ENCODE measurements around the gene ITGA1.
"Not testable (repeated sequence)": the region's sequence is repeated elsewhere in the genome, so short reads cannot be mapped to it uniquely, and the experiment has no call there.

Gene ITGA1

GRCh38 chr5:52799358-52799982, 11.8 kb downstream of the ITGA1 start:
- no peak for FAIRE-seq
- DNase-seq (ENCODE audit: extremely low spot score, insufficient read length, low read depth): no peak

- FAIRE-seq (peak; percentile 96), DNase-seq (ENCODE audit: extremely low spot score, insufficient read length, low read depth) (peak; percentile 88)
Measured at GRCh38 chr5:52799983-52800393, 12.3 kb downstream of the ITGA1 start.

GRCh38 chr5:52800394-52801213, 12.9 kb downstream of the ITGA1 start:
- DNase-seq (ENCODE audit: extremely low spot score, insufficient read length, low read depth) (no peak), FAIRE-seq (peak; percentile 21)

GRCh38 chr5:52801329-52801728, 13.6 kb downstream of the ITGA1 start:
- DNase-seq (ENCODE audit: extremely low spot score, insufficient read length, low read depth) (no peak), FAIRE-seq (no peak)

GRCh38 chr5:52802272-52802973, 14.7 kb downstream of the ITGA1 start:
- DNase-seq (ENCODE audit: extremely low spot score, insufficient read length, low read depth): no peak
- no peak for FAIRE-seq

GRCh38 chr5:52802974-52803336, 15.2 kb downstream of the ITGA1 start:
- FAIRE-seq (no peak), DNase-seq (ENCODE audit: extremely low spot score, insufficient read length, low read depth) (no peak)

- FAIRE-seq: no peak
- DNase-seq (ENCODE audit: extremely low spot score, insufficient read length, low read depth): no peak
Measured at GRCh38 chr5:52804387-52804791, 16.7 kb downstream of the ITGA1 start.

GRCh38 chr5:52804981-52805380, 17.3 kb downstream of the ITGA1 start:
- FAIRE-seq: no peak
- DNase-seq (ENCODE audit: extremely low spot score, insufficient read length, low read depth): no peak

GRCh38 chr5:52805615-52806014, 17.9 kb downstream of the ITGA1 start:
- DNase-seq (ENCODE audit: extremely low spot score, insufficient read length, low read depth) (no peak), FAIRE-seq (peak; percentile 15)

GRCh38 chr5:52807037-52807436, 19.3 kb downstream of the ITGA1 start:
- DNase-seq (ENCODE audit: extremely low spot score, insufficient read length, low read depth): no peak
- no peak for FAIRE-seq

GRCh38 chr5:52807723-52808122, 20.0 kb downstream of the ITGA1 start:
- FAIRE-seq (no peak), DNase-seq (ENCODE audit: extremely low spot score, insufficient read length, low read depth) (no peak)

- DNase-seq (ENCODE audit: extremely low spot score, insufficient read length, low read depth) (no peak), FAIRE-seq (no peak)
Measured at GRCh38 chr5:52808316-52808901, 20.7 kb downstream of the ITGA1 start.

- no peak for DNase-seq (ENCODE audit: extremely low spot score, insufficient read length, low read depth)
- FAIRE-seq: no peak
Measured at GRCh38 chr5:52809884-52810283, 22.2 kb downstream of the ITGA1 start.

GRCh38 chr5:52810426-52810825, 22.7 kb downstream of the ITGA1 start:
- FAIRE-seq: no peak
- DNase-seq (ENCODE audit: extremely low spot score, insufficient read length, low read depth): no peak

- DNase-seq (ENCODE audit: extremely low spot score, insufficient read length, low read depth) (no peak), FAIRE-seq (no peak)
Measured at GRCh38 chr5:52811067-52811749, 23.5 kb downstream of the ITGA1 start.

- FAIRE-seq (no peak), DNase-seq (ENCODE audit: extremely low spot score, insufficient read length, low read depth) (no peak)
Measured at GRCh38 chr5:52814352-52815148, 26.8 kb downstream of the ITGA1 start.

GRCh38 chr5:52817818-52818217, 30.1 kb downstream of the ITGA1 start:
- FAIRE-seq: no peak
- DNase-seq (ENCODE audit: extremely low spot score, insufficient read length, low read depth): no peak

- FAIRE-seq (no peak), DNase-seq (ENCODE audit: extremely low spot score, insufficient read length, low read depth) (no peak)
Measured at GRCh38 chr5:52818360-52818759, 30.6 kb downstream of the ITGA1 start.

- not testable (repeated sequence) for DNase-seq (ENCODE audit: extremely low spot score, insufficient read length, low read depth); FAIRE-seq
Measured at GRCh38 chr5:52818807-52819206, 31.1 kb downstream of the ITGA1 start.
